Cardiac muscle cell (in vitro differentiated cells and primary cell): ENCODE measurements around the gene OR8B12. TPM values are rescaled to one million over a fixed set of nuclear protein-coding genes. Genes with fewer than 3 reads are reported as not detected.
"Not testable (repeated sequence)": the region's sequence is repeated elsewhere in the genome, so short reads cannot be mapped to it uniquely, and the experiment has no call there.

Experiments used
- DNase-seq, 2 donors: peaks; one replicate each; pipeline versions ENCODE4 v3.0.0 to v3.0.0-alpha.2; 2010 to 2017; ENCODE audit warnings: low read depth in 1 of 2, low spot score in 1 of 2
- H3K27ac ChIP-seq: fragments of 200-600 bp; sonication (generic); 2 replicates; pipeline ENCODE4 v1.5.1; 2016
- H3K27me3 ChIP-seq: fragments of 200-600 bp; sonication (generic); 2 replicates; pipeline ENCODE4 v1.6.0; 2016; ENCODE audit warnings: control low read depth
- H3K36me3 ChIP-seq: fragments of 200-600 bp; sonication (generic); 2 replicates; pipeline ENCODE4 v1.5.1; 2016; ENCODE audit warnings: control low read depth
- H3K4me1 ChIP-seq: fragments of 200-600 bp; sonication (generic); 2 replicates; pipeline ENCODE4 v1.8.1; 2017; ENCODE audit warnings: low read depth, mild to moderate bottlenecking, mixed run types
- H3K4me3 ChIP-seq: fragments of 200-600 bp; sonication (generic); 2 replicates; pipeline ENCODE4 v1.5.1; 2016; ENCODE audit warnings: mild to moderate bottlenecking
- H3K9me3 ChIP-seq: fragments of 200-600 bp; sonication (generic); 2 replicates; pipeline ENCODE4 v1.5.1; 2017; ENCODE audit warnings: low read depth, mild to moderate bottlenecking, control low read depth
- polyA plus RNA-seq: library from polyadenylated mRNA; unstranded; fragments of >200 nt; fragmentation: Nextera tagmentation; extraction: Ambion mirVana; gene quantifications from 2 replicates; pipeline ENCODE4 v1.2.1, GENCODE V29; 2016
- total RNA-seq: library from RNA; depleted of rRNA; stranded (reverse); fragments of >200 nt; gene quantifications from 2 replicates; pipeline ENCODE4 v1.2.3, GENCODE V29; 2016
- TF ChIP-seq, protein P1 (sequence below): IDR thresholded peaks from 2 replicates; pipeline ENCODE4 v1.5.1; 2012; ENCODE audit warnings: low read depth, mild to moderate bottlenecking, low read length

The OR8B12 gene
- total and polyA plus RNA-seq, 2 experiments from 2014 or later = not detected

DNA sequence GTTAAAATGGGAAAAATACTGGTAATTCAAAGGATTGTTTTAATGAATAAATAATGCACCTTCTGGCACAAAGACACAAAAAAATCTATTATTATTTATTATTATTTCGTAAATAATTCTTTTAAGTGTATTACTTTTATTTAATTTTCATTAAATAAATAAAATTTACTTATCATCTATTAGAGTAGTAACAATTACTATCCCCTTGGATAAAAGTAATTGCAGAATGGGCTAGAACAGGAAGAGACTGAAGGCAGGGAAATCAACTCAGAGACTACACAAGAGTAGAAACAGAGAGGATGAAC, 23.0 kb downstream of the OR8B12 start:
- TF ChIP-seq, protein P1, sequence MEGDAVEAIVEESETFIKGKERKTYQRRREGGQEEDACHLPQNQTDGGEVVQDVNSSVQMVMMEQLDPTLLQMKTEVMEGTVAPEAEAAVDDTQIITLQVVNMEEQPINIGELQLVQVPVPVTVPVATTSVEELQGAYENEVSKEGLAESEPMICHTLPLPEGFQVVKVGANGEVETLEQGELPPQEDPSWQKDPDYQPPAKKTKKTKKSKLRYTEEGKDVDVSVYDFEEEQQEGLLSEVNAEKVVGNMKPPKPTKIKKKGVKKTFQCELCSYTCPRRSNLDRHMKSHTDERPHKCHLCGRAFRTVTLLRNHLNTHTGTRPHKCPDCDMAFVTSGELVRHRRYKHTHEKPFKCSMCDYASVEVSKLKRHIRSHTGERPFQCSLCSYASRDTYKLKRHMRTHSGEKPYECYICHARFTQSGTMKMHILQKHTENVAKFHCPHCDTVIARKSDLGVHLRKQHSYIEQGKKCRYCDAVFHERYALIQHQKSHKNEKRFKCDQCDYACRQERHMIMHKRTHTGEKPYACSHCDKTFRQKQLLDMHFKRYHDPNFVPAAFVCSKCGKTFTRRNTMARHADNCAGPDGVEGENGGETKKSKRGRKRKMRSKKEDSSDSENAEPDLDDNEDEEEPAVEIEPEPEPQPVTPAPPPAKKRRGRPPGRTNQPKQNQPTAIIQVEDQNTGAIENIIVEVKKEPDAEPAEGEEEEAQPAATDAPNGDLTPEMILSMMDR = no peak
- no peaks in the 10 kb centered on the region for H3K27me3 ChIP-seq
- no peaks in the 10 kb centered on the region for H3K36me3 ChIP-seq
- H3K4me1 ChIP-seq = no peaks in the 10 kb centered on the region
- no peak for DNase-seq
- H3K27ac ChIP-seq = no peak overlapping the region
- H3K9me3 ChIP-seq = no peaks in the 10 kb centered on the region
- H3K4me3 ChIP-seq = no peak overlapping the region

DNA sequence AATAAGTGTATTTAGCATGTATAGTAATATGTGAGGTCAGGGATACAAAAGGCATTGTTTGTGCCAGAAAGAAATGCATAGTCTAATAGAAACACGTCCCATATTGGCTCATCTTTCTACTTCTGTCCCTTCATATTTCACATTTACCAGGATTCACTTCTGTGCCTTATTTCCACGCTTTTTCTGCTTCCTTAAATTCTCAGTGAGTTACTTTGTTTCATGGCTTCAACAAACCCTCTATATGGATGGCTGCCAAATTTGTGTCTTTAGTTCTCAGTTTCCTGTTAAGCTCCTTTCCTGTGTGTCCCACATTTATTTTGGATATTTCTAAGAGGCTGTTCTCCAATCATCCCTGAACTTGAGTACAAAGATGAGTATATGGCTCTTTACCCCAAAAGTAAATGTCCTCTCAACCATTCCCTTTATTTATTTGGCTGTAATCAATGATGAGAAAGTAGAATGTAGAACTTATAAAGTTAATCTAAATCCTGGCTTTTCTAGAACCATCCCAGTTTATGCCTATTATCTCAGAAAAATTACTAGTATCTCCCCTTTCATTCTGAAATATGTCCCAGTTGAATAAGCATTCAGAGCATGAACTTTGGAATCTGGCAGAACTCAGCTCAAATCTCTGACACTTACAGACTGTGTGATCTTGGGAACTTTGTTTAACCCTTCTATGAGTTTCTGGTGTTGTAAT, 23.5 kb downstream of the OR8B12 start:
- TF ChIP-seq, protein P1 = no peak
- Histone ChIP-seq H3K27me3 (no peaks in the 10 kb centered on the region), H3K4me1 (no peaks in the 10 kb centered on the region), H3K9me3 (no peaks in the 10 kb centered on the region), H3K27ac (no peak overlapping the region), H3K4me3 (no peak overlapping the region), H3K36me3 (no peaks in the 10 kb centered on the region)
- DNase-seq = peak in 1 of 2 donors; percentile 48

DNA sequence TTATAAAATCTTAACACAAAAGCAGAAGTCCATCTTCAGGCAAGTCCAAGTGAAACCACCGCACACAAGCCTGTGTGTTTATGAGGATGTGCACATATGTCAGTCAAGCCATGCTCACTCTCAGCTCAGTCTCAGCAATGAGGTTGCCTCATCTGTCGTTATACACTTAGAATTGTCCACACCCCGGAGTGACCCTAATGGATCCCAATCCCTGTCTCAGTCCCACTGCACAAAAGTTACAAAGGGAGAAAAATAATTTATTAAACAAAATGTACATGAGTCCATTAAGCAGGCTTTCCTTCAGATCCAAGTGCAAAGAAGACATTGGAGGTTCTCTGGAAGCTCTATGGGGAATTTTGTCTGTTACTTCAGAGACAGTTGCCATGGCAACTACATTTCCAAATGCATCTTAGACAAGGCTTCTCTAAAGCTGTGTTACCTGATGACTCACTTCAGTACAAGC, 24.4 kb downstream of the OR8B12 start:
- no peaks in the 10 kb centered on the region for H3K36me3 ChIP-seq
- no peaks in the 10 kb centered on the region for H3K27me3 ChIP-seq
- H3K9me3 ChIP-seq = no peaks in the 10 kb centered on the region
- TF ChIP-seq, protein P1 = no peak
- no peak overlapping the region for H3K27ac ChIP-seq
- peak in 1 of 2 donors; percentile 65 for DNase-seq
- no peaks in the 10 kb centered on the region for H3K4me1 ChIP-seq
- H3K4me3 ChIP-seq = no peak overlapping the region

DNA sequence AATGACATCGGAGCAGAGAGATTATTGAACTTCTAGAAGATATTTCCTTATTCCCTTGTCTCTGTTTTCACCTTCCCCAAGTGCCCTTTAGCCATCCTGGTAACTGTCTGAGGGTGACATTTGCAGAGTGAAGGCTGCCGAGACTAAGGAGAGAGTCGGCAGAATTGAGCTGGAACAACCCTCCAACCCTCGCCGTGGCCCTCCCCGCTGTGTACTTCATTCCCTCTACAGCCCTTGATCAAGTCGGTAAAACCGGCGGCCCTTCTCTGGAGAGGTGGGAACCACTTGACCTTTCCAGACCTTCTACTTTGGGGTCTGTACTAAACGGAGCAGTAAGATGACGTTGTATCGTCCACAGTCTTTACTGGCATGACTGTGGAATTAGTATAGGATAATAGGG, 26.1 kb downstream of the OR8B12 start:
- H3K4me1 ChIP-seq = no peaks in the 10 kb centered on the region
- TF ChIP-seq, protein P1 = no peak
- no peak overlapping the region for H3K27ac ChIP-seq
- DNase-seq = peak in 1 of 2 donors; percentile 28
- no peaks in the 10 kb centered on the region for H3K9me3 ChIP-seq
- H3K36me3 ChIP-seq = no peaks in the 10 kb centered on the region
- H3K4me3 ChIP-seq = no peak overlapping the region
- H3K27me3 ChIP-seq = no peaks in the 10 kb centered on the region

DNA sequence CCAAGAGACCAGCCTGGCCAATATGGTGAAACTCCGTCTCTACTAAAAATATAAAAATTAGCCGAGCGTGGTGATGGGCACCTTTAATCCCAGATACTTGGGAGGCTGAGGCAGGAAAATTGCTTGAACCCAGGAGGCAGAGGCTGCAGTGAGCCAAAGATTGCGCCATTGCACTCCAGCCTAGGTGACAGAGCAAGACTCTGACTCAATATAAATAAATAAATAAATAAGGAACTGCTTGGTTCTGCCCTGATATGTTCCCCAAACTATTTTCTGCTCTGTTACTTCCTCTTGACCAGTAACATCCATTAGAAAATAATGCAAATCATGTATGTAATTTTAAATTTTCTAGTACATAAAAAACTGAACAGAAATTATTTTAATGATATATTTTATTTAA, 28.8 kb downstream of the OR8B12 start:
- not testable (repeated sequence) for H3K9me3 ChIP-seq, H3K4me1 ChIP-seq, H3K36me3 ChIP-seq, H3K4me3 ChIP-seq, DNase-seq, H3K27me3 ChIP-seq, H3K27ac ChIP-seq

DNA sequence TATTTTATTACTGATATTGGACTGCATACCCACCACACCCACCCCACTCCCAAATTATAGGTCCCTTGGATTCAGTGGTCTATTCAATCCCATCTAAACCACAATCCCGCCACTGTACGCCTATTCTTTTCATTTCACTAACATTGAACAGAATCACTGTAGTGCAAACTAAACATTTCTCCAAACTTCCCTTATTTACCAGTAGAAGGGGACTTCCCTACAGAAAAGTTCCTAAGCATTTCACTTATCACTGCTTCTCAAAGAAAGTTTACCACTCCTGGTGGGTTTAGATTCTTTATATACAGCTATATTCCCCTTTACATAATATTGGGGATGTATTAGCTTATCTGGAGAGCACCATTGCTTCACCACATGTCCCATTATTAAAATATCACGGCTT, 29.3 kb downstream of the OR8B12 start:
- H3K4me1 ChIP-seq = no peaks in the 10 kb centered on the region
- H3K4me3 ChIP-seq = no peak overlapping the region
- H3K27me3 ChIP-seq = peaks cover 8% of the 10 kb centered on the region
- TF ChIP-seq, protein P1 = no peak
- H3K36me3 ChIP-seq = no peaks in the 10 kb centered on the region
- H3K27ac ChIP-seq = no peak overlapping the region
- DNase-seq = no peak
- no peaks in the 10 kb centered on the region for H3K9me3 ChIP-seq
